BLaER1 treated with 17β-estradiol and CSF1 and Interleukin-3, amounts not matched to agents 10 nM and 100 nM (cell line): ENCODE measurements around the gene COQ10B.
A peak's percentile ranks its signal among the peaks of the same experiment; 100 is the strongest.
"Not testable (repeated sequence)": the region's sequence is repeated elsewhere in the genome, so short reads cannot be mapped to it uniquely, and the experiment has no call there.

Source experiments
- H3K27ac ChIP-seq, 11 experiments: shearing (Covaris generic); formaldehyde crosslinking; 2 replicates each; pipeline ENCODE4 v1.8.1; 2022
- H3K27me3 ChIP-seq, 11 experiments: shearing (Covaris generic); formaldehyde crosslinking; 2 replicates each; pipeline ENCODE4 v1.8.1; 2022
- H3K36me3 ChIP-seq, 11 experiments: shearing (Covaris generic); formaldehyde crosslinking; 2 replicates each; pipeline ENCODE4 v1.8.1; 2022
- H3K4me1 ChIP-seq, 10 experiments: shearing (Covaris generic); formaldehyde crosslinking; 2 replicates each; pipeline ENCODE4 v1.8.1; 2022
- H3K4me2 ChIP-seq, 11 experiments: shearing (Covaris generic); formaldehyde crosslinking; 2 replicates each; pipeline ENCODE4 v1.8.1; 2022
- H3K4me3 ChIP-seq, 10 experiments: shearing (Covaris generic); formaldehyde crosslinking; 2 replicates each; pipeline ENCODE4 v1.8.1; 2022
- H3K9ac ChIP-seq, 11 experiments: shearing (Covaris generic); formaldehyde crosslinking; 2 replicates each; pipeline ENCODE4 v1.8.1; 2022
- H3K9me3 ChIP-seq, 11 experiments: shearing (Covaris generic); formaldehyde crosslinking; replicated peaks in 1 of 11; 2 replicates each; pipeline ENCODE4 v1.8.1; 2022
- H4K20me1 ChIP-seq, 11 experiments: shearing (Covaris generic); formaldehyde crosslinking; 2 replicates each; pipeline ENCODE4 v1.8.1; 2022
- Cebpa-rat ChIP-seq, 11 experiments: shearing (Covaris generic); IDR thresholded peaks; 2 replicates each; pipeline ENCODE4 v1.8.1; 2022

The COQ10B gene

DNA sequence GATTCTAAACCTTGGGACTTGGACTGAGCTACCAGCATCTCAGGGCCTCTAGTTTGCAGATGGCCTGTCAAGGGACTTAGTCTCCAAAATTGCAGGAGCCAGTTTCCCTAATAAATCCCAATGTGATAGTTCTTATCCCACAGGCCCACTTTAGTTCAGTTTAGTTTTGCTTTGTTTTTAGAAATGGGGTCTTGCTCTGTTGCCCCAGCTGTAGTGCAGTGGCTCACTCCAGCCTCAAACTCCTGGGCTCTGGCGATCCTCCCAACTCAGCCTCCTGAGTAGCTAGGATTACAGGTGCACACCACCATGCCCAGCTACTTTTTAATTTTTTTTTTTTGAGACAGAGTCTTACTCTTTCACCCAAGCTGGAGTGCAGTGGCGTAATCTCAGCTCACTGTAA lies 16.0 kb upstream of the COQ10B start:
- Histone ChIP-seq H3K4me2 (no peak overlapping the region), H3K4me3 (no peak overlapping the region), H3K9me3 (no peaks in the 10 kb centered on the region), H3K9ac (no peak overlapping the region), H3K4me1 (peaks cover 16 to 37% (median 21%) of the 10 kb centered on the region in 10 experiments), H3K27me3 (no peaks in the 10 kb centered on the region), H3K36me3 (peaks cover 0 to 5% (median 0%) of the 10 kb centered on the region in 11 experiments; a peak in 4 of 22 replicates), H3K27ac (no peak overlapping the region), H4K20me1 (peaks cover 14 to 22% (median 17%) of the 10 kb centered on the region in 11 experiments)
- no peak for TF ChIP-seq Cebpa-rat (IDR thresholded peaks at IDR 0.05)

GRCh38 chr2:197442857-197443256 lies 10.5 kb upstream of the COQ10B start:
- Histone ChIP-seq H3K9me3 (no peaks in the 10 kb centered on the region), H3K4me3 (peak overlapping the region in 1 of 10 experiments; percentile 23; a peak in 1 of 20 replicates), H3K27ac (peak overlapping the region in 5 of 11 experiments; percentile 4 to 70 (median 60); a peak in 8 of 22 replicates), H4K20me1 (no peaks in the 10 kb centered on the region), H3K4me2 (peak overlapping the region in 6 of 11 experiments; percentile 43 to 89 (median 86); a peak in 12 of 22 replicates), H3K36me3 (no peaks in the 10 kb centered on the region), H3K9ac (peak overlapping the region in 2 of 11 experiments; percentile 27 to 68; a peak in 3 of 22 replicates), H3K27me3 (no peaks in the 10 kb centered on the region), H3K4me1 (peaks cover 0 to 50% (median 18%) of the 10 kb centered on the region in 10 experiments; a peak in 15 of 20 replicates)
- no peak for TF ChIP-seq Cebpa-rat (IDR thresholded peaks at IDR 0.05)

DNA sequence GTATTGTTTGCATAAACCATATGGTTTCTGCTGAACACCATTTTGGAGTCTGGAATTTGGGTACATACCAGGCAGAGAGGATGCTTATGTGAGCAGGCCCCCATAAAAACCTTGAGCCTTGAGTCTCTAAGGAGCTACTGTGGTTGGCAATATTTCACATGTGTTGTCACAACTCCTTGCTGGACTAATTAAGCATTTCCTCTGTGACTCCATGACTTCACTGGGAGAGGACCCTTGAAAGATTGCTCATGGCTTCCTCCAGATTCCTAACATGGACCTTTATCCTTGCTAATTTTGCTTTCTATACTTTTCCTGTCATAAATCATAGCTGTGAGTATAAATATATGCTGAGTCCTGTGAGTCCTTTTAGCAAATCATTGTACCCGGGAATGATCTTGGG lies 7.6 kb upstream of the COQ10B start:
- Histone ChIP-seq H3K9me3 (peaks cover 0 to 7% (median 0%) of the 10 kb centered on the region in 11 experiments; a peak in 5 of 22 replicates), H3K4me2 (peak overlapping the region in 2 of 11 experiments; percentile 6 to 18; a peak in 2 of 22 replicates), H4K20me1 (no peaks in the 10 kb centered on the region), H3K36me3 (no peaks in the 10 kb centered on the region), H3K4me1 (peaks cover 0 to 50% (median 18%) of the 10 kb centered on the region in 10 experiments; a peak in 15 of 20 replicates), H3K4me3 (no peak overlapping the region), H3K9ac (no peak overlapping the region), H3K27me3 (no peaks in the 10 kb centered on the region), H3K27ac (no peak overlapping the region)
- TF ChIP-seq Cebpa-rat (IDR thresholded peaks at IDR 0.05), result no peak

- H3K27me3 ChIP-seq, result no peaks in the 10 kb centered on the region
- TF ChIP-seq Cebpa-rat (IDR thresholded peaks at IDR 0.05), result no peak
- H3K27ac ChIP-seq, result no peak overlapping the region
- H3K4me1 ChIP-seq, result peaks cover 0 to 48% (median 18%) of the 10 kb centered on the region in 10 experiments; a peak in 15 of 20 replicates
- no peaks in the 10 kb centered on the region for H3K36me3 ChIP-seq
- H4K20me1 ChIP-seq, result no peaks in the 10 kb centered on the region
- peaks cover 0 to 9% (median 0%) of the 10 kb centered on the region in 11 experiments; a peak in 5 of 22 replicates for H3K9me3 ChIP-seq
- H3K4me3 ChIP-seq, result no peak overlapping the region
- no peak overlapping the region for H3K4me2 ChIP-seq
- H3K9ac ChIP-seq, result no peak overlapping the region
These were observed 6.5 kb upstream of the COQ10B start for GRCh38 chr2:197446844-197447243.

GRCh38 chr2:197450465-197450864 lies 2.9 kb upstream of the COQ10B start:
- H3K9me3 ChIP-seq, result peaks cover 0 to 9% (median 0%) of the 10 kb centered on the region in 11 experiments; a peak in 5 of 22 replicates
- no peak for TF ChIP-seq Cebpa-rat (IDR thresholded peaks at IDR 0.05)

GRCh38 chr2:197450935-197451358 lies 2.4 kb upstream of the COQ10B start:
- H3K36me3 ChIP-seq, H3K27me3 ChIP-seq, H3K9me3 ChIP-seq, H3K4me3 ChIP-seq, H3K4me2 ChIP-seq, H3K27ac ChIP-seq, H3K9ac ChIP-seq: not testable (repeated sequence)
- Histone ChIP-seq H4K20me1 (peaks cover 10 to 22% (median 20%) of the 10 kb centered on the region in 11 experiments; a peak in 21 of 22 replicates), H3K4me1 (peaks cover 13 to 27% (median 18%) of the 10 kb centered on the region in 10 experiments)

More at GRCh38 chr2:197450465-197450864, 2.9 kb upstream of the COQ10B start:
- H4K20me1 ChIP-seq, result peaks cover 5 to 17% (median 15%) of the 10 kb centered on the region in 11 experiments; a peak in 21 of 22 replicates
- H3K36me3 ChIP-seq, result peaks cover 0 to 4% (median 3%) of the 10 kb centered on the region in 11 experiments; a peak in 10 of 22 replicates
- H3K27me3 ChIP-seq, result no peaks in the 10 kb centered on the region
- no peak overlapping the region for H3K4me3 ChIP-seq
- H3K4me2 ChIP-seq, result no peak overlapping the region
- H3K9ac ChIP-seq, result no peak overlapping the region
- H3K4me1 ChIP-seq, result peaks cover 13 to 29% (median 17%) of the 10 kb centered on the region in 10 experiments
- no peak overlapping the region for H3K27ac ChIP-seq

- peaks cover 0 to 16% (median 8%) of the 10 kb centered on the region in 11 experiments; a peak in 12 of 22 replicates for H3K36me3 ChIP-seq
- peak overlapping the region; percentile 85 to 97 (median 91) for H3K9ac ChIP-seq
- TF ChIP-seq Cebpa-rat (IDR thresholded peaks at IDR 0.05), result no peak
- H3K4me3 ChIP-seq, result peak overlapping the region; percentile 71 to 83 (median 80)
- peaks cover 0 to 9% (median 0%) of the 10 kb centered on the region in 11 experiments; a peak in 5 of 22 replicates for H3K9me3 ChIP-seq
- H3K27me3 ChIP-seq, result no peaks in the 10 kb centered on the region
- peak overlapping the region; percentile 74 to 98 (median 89) for H3K27ac ChIP-seq
- peaks cover 13 to 38% (median 18%) of the 10 kb centered on the region in 10 experiments for H3K4me1 ChIP-seq
- peak overlapping the region; percentile 71 to 94 (median 81) for H3K4me2 ChIP-seq
- H4K20me1 ChIP-seq, result peaks cover 23 to 40% (median 38%) of the 10 kb centered on the region in 11 experiments; a peak in 21 of 22 replicates
These were observed 614 bp upstream of the COQ10B start for GRCh38 chr2:197452754-197453122.

DNA sequence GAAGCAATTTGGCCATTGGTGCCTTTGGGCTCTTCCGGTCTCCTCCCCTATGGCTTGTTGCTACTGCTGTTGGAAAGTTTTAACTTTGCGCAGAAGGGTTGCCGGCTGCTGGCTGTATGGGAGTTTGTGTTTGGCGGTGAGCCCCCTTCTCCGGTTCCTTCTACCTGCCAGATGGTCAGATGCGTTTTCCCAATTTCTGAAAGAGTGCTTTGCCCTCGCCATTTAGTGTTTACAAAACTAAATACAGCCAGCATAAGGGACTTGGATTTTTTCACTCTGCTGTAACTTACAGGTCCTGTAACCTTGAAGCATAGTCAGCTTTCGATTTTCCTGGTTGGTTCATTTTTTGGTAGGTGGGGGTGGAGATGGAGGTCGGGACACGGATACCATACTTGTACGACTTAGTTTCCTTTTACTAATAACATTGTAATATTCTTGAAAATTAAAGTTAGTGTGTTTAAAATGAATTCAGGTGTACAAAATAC lies 604 bp downstream of the COQ10B start:
- Histone ChIP-seq H3K4me1 (peaks cover 13 to 45% (median 18%) of the 10 kb centered on the region in 10 experiments), H3K27me3 (no peaks in the 10 kb centered on the region), H4K20me1 (peaks cover 35 to 52% (median 50%) of the 10 kb centered on the region in 11 experiments; a peak in 21 of 22 replicates), H3K27ac (peak overlapping the region; percentile 86 to 98 (median 94)), H3K4me3 (peak overlapping the region; percentile 71 to 83 (median 80)), H3K9me3 (peaks cover 0 to 9% (median 0%) of the 10 kb centered on the region in 11 experiments; a peak in 5 of 22 replicates), H3K4me2 (peak overlapping the region; percentile 60 to 95 (median 81)), H3K9ac (peak overlapping the region; percentile 88 to 97 (median 93)), H3K36me3 (peaks cover 0 to 28% (median 11%) of the 10 kb centered on the region in 11 experiments; a peak in 15 of 22 replicates)
- no peak for TF ChIP-seq Cebpa-rat (IDR thresholded peaks at IDR 0.05)

- Histone ChIP-seq H3K4me1 (peaks cover 13 to 45% (median 18%) of the 10 kb centered on the region in 10 experiments), H3K9me3 (peaks cover 0 to 9% (median 0%) of the 10 kb centered on the region in 11 experiments; a peak in 5 of 22 replicates), H3K4me2 (peak overlapping the region; percentile 60 to 95 (median 81)), H3K4me3 (peak overlapping the region; percentile 71 to 83 (median 80); a peak in 17 of 20 replicates), H3K9ac (peak overlapping the region; percentile 88 to 97 (median 93); a peak in 20 of 22 replicates), H3K36me3 (peaks cover 9 to 37% (median 21%) of the 10 kb centered on the region in 11 experiments; a peak in 21 of 22 replicates), H4K20me1 (peaks cover 43 to 62% (median 60%) of the 10 kb centered on the region in 11 experiments; a peak in 21 of 22 replicates), H3K27me3 (no peaks in the 10 kb centered on the region), H3K27ac (peak overlapping the region in 2 of 11 experiments; percentile 98; a peak in 4 of 22 replicates)
- TF ChIP-seq Cebpa-rat (IDR thresholded peaks at IDR 0.05), result no peak
These were observed 1.6 kb downstream of the COQ10B start for GRCh38 chr2:197454923-197455322.
